Colon (tissue), 2 donors: Measurements from ENCODE around the gene MUC20.
"Not testable (repeated sequence)": the region's sequence is repeated elsewhere in the genome, so short reads cannot be mapped to it uniquely, and the experiment has no call there.

ENCODE experiments used
- FAIRE-seq: peaks from 2 replicates; lab custom pipeline; 2012; peaks lifted over from hg19 to GRCh38; lab: Jason Lieb, UNC
- donor health status: control.
- donor health status: control.

The MUC20 gene

GRCh38 chr3:195770841-195771645, 50.3 kb downstream of the MUC20 start:
- FAIRE-seq: not testable (repeated sequence)

GRCh38 chr3:195771646-195772300, 51.0 kb downstream of the MUC20 start:
- FAIRE-seq: no peak

GRCh38 chr3:195773956-195774537, 53.3 kb downstream of the MUC20 start:
- FAIRE-seq: no peak

GRCh38 chr3:195774917-195775316, 54.1 kb downstream of the MUC20 start:
- no peak for FAIRE-seq

GRCh38 chr3:195777975-195778374, 57.2 kb downstream of the MUC20 start:
- no peak for FAIRE-seq

- not testable (repeated sequence) for FAIRE-seq
Observed at GRCh38 chr3:195781236-195781635, 60.5 kb downstream of the MUC20 start.
